CD4-positive, alpha-beta memory T cell (primary cell): ENCODE results near the gene TM4SF4. TPM values are rescaled to one million over a fixed set of nuclear protein-coding genes. Genes with fewer than 3 reads are reported as not detected.

Source experiments
- CTCF ChIA-PET: fragments of 350-600 bp; sonication (Branson Sonifier 250); formaldehyde crosslinking; loops from one replicate; lab custom pipeline; 2021; ENCODE audit warnings: inconsistent platforms; ENCODE audit not compliant: partially characterized antibody; lab: Charles Lee
- POLR2A ChIA-PET: fragments of 350-600 bp; sonication (Branson Sonifier 250); formaldehyde crosslinking; loops from one replicate; lab custom pipeline; 2021; ENCODE audit not compliant: partially characterized antibody; lab: Charles Lee
- DNase-seq, 5 donors: peaks; one replicate each; pipeline versions ENCODE4 v3.0.0 to v3.0.0-alpha.2; 2020 to 2022; ENCODE audit warnings: mixed read lengths in 1 of 5
- H3K27ac ChIP-seq: one replicate; pipeline ENCODE4 v1.7.0; 2013; ENCODE audit warnings: low read depth, low read length
- H3K27me3 ChIP-seq: 2 replicates; pipeline ENCODE4 v1.7.0; 2013; ENCODE audit warnings: mild to moderate bottlenecking, low read length, moderate library complexity; ENCODE audit not compliant: insufficient read depth
- H3K36me3 ChIP-seq: 2 replicates; pipeline ENCODE4 v1.7.0; 2013; ENCODE audit warnings: mild to moderate bottlenecking, low read length, moderate library complexity; ENCODE audit not compliant: insufficient read depth
- H3K4me1 ChIP-seq: 2 replicates; pipeline ENCODE4 v1.7.0; 2013; ENCODE audit warnings: mild to moderate bottlenecking, low read length, moderate library complexity; ENCODE audit not compliant: insufficient read depth
- H3K4me3 ChIP-seq, 2 donors: one replicate each; pipeline ENCODE4 v1.7.0; 2013; ENCODE audit warnings: low read length in 2 of 2, mild to moderate bottlenecking in 1 of 2
- H3K9me3 ChIP-seq, 2 donors: one replicate each; pipeline ENCODE4 v1.7.0; 2013; ENCODE audit warnings: low read length in 2 of 2, control low read depth in 1 of 2; ENCODE audit not compliant: control insufficient read depth in 1 of 2
- H3K27ac Mint-ChIP-seq, 7 donors: one replicate each; pipeline ENCODE4 v1.8.0; 2020 to 2021; ENCODE audit warnings: mixed read lengths in 7 of 7, mild to moderate bottlenecking in 6 of 7, inconsistent platforms in 3 of 7, moderate library complexity in 3 of 7
- H3K27me3 Mint-ChIP-seq, 2 donors: one replicate each; pipeline ENCODE4 v1.8.0; 2020 to 2021; ENCODE audit warnings: mixed read lengths in 2 of 2
- H3K36me3 Mint-ChIP-seq, 2 donors: one replicate each; pipeline ENCODE4 v1.8.0; 2020 to 2021; ENCODE audit warnings: mixed read lengths in 2 of 2, inconsistent platforms in 1 of 2, mild to moderate bottlenecking in 1 of 2
- H3K4me1 Mint-ChIP-seq, 4 donors: one replicate each; pipeline ENCODE4 v1.8.0; 2020 to 2021; ENCODE audit warnings: mixed read lengths in 4 of 4, mild to moderate bottlenecking in 1 of 4
- H3K4me3 Mint-ChIP-seq, 8 donors: one replicate each; pipeline ENCODE4 v1.8.0; 2020 to 2021; ENCODE audit warnings: mixed read lengths in 8 of 8, mild to moderate bottlenecking in 7 of 8, moderate library complexity in 6 of 8, inconsistent platforms in 3 of 8
- H3K9me3 Mint-ChIP-seq, 8 donors: one replicate each; pipeline ENCODE4 v1.8.0; 2020 to 2021; ENCODE audit warnings: mixed read lengths in 8 of 8, mild to moderate bottlenecking in 5 of 8, inconsistent platforms in 3 of 8, moderate library complexity in 1 of 8
- intact Hi-C: fragments of 100-400 bp; cut with micrococcal nuclease; formaldehyde crosslinking; loops from one replicate; pipeline ENCODE4 v1.15.1; 2023
- polyA plus RNA-seq, 2 donors: library from polyadenylated mRNA; unstranded; fragments of 300-500 nt; fragmentation: Illumina TruSeq; gene quantifications; one replicate each; pipeline ENCODE4 v1.2.3, GENCODE V29; 2021
- total RNA-seq, 2 experiments: library from RNA; stranded (reverse); gene quantifications; one replicate each; pipeline ENCODE4 v1.2.3, GENCODE V29; 2021

Gene TM4SF4
- total and polyA plus RNA-seq, 4 experiments from 2014 or later, result not detected

- Histone ChIP-seq H3K4me1 (no peaks in the 10 kb centered on the region), H3K27ac (no peak overlapping the region), H3K9me3 (no peaks in the 10 kb centered on the region), H3K27me3 (no peaks in the 10 kb centered on the region), H3K36me3 (no peaks in the 10 kb centered on the region), H3K4me3 (no peak overlapping the region)
- no peak overlapping the region for H3K4me3 Mint-ChIP-seq
- no peak overlapping the region for H3K27ac Mint-ChIP-seq
- intact Hi-C loops, result no loop called here
- H3K36me3 Mint-ChIP-seq, result no peaks in the 10 kb centered on the region
- no peak for DNase-seq
- CTCF ChIA-PET, result interaction anchor here (0.8 to 0.9 kb wide), 3 partner anchors 8 to 244 kb away, joined by 3 read pairs; no protein-coding TSS in a partner anchor
- peaks cover 0 to 3% of the 10 kb centered on the region in 2 donors for H3K27me3 Mint-ChIP-seq
- H3K9me3 Mint-ChIP-seq, result no peaks in the 10 kb centered on the region
- POLR2A ChIA-PET, result no interaction called here
- no peaks in the 10 kb centered on the region for H3K4me1 Mint-ChIP-seq
These were observed 53.2 kb downstream of the TM4SF4 start for GRCh38 chr3:149527531-149528339.

DNA sequence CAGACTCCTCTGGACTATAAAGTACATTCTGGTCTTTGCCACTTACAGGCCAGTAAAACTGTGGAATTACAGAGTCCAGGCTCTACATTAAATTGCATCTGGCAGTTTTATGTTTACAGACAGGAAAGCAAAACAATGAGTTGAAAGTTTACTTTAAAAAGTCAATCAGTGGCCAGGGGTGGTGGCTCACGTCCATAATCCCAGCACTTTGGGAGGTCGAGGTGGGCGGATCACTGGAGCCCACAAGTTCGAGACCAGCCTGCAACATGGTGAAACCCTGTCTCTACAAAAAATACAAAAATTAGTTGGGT, 53.8 kb downstream of the TM4SF4 start:
- Histone ChIP-seq H3K36me3 (no peaks in the 10 kb centered on the region), H3K27me3 (no peaks in the 10 kb centered on the region), H3K4me1 (no peaks in the 10 kb centered on the region), H3K27ac (no peak overlapping the region), H3K9me3 (no peaks in the 10 kb centered on the region), H3K4me3 (no peak overlapping the region)
- no peak for DNase-seq
- ChIA-PET POLR2A (no interaction called here), CTCF (interaction anchor here (0.8 to 0.9 kb wide), 3 partner anchors 9 to 243 kb away, joined by 3 read pairs; no protein-coding TSS in a partner anchor)
- H3K9me3 Mint-ChIP-seq, result no peaks in the 10 kb centered on the region
- no peak overlapping the region for H3K27ac Mint-ChIP-seq
- intact Hi-C loops, result no loop called here
- H3K4me3 Mint-ChIP-seq, result no peak overlapping the region
- H3K4me1 Mint-ChIP-seq, result peaks cover 0 to 3% (median 0%) of the 10 kb centered on the region in 4 donors
- H3K36me3 Mint-ChIP-seq, result no peaks in the 10 kb centered on the region
- H3K27me3 Mint-ChIP-seq, result peaks cover 0 to 3% of the 10 kb centered on the region in 2 donors

DNA sequence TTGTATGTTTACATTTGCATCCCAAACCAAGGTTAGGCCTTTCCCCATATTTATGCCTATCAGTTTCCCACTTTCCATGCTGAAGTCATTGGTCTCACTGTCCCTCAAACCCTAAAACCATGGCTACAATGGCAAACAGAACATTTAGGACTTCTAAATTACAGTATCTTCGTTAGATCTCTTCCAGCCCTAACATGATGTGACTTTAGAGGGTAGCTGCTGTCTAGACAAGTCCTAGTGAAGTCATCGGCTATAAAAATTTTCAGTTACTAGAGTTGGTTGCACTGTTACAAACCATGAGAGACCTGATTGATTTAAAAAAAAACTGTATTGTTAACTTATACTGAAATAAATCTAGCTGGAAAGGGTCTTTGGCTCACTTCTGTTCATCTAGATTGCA, 54.6 kb downstream of the TM4SF4 start:
- DNase-seq, result no peak
- ChIA-PET CTCF (no interaction called here), POLR2A (no interaction called here)
- Mint-ChIP-seq H3K27me3 (peaks cover 2 to 3% of the 10 kb centered on the region in 2 donors), H3K4me3 (no peak overlapping the region), H3K36me3 (no peaks in the 10 kb centered on the region), H3K27ac (no peak overlapping the region), H3K9me3 (no peaks in the 10 kb centered on the region), H3K4me1 (peaks cover 0 to 3% (median 0%) of the 10 kb centered on the region in 4 donors)
- H3K4me3 ChIP-seq, result no peak overlapping the region
- H3K9me3 ChIP-seq, result no peaks in the 10 kb centered on the region
- H3K27ac ChIP-seq, result no peak overlapping the region
- no peaks in the 10 kb centered on the region for H3K4me1 ChIP-seq
- intact Hi-C loops, result no loop called here
- no peaks in the 10 kb centered on the region for H3K27me3 ChIP-seq
- no peaks in the 10 kb centered on the region for H3K36me3 ChIP-seq

GRCh38 chr3:149532489-149533180, 58.1 kb downstream of the TM4SF4 start:
- Mint-ChIP-seq H3K36me3 (no peaks in the 10 kb centered on the region), H3K4me3 (no peak overlapping the region), H3K9me3 (no peaks in the 10 kb centered on the region), H3K27ac (peak overlapping the region in 1 of 7 donors; percentile 51), H3K4me1 (peaks cover 0 to 3% (median 0%) of the 10 kb centered on the region in 4 donors), H3K27me3 (peaks cover 7 to 8% of the 10 kb centered on the region in 2 donors)
- Histone ChIP-seq H3K9me3 (no peaks in the 10 kb centered on the region), H3K27ac (no peak overlapping the region), H3K4me3 (no peak overlapping the region), H3K27me3 (no peaks in the 10 kb centered on the region), H3K4me1 (no peaks in the 10 kb centered on the region), H3K36me3 (no peaks in the 10 kb centered on the region)
- intact Hi-C loops, result no loop called here
- ChIA-PET POLR2A (no interaction called here), CTCF (interaction anchor here (1.0 to 2.3 kb wide), 3 partner anchors 9 to 239 kb away, joined by 3 to 8 read pairs (median 4); no protein-coding TSS in a partner anchor)
- no peak for DNase-seq

DNA sequence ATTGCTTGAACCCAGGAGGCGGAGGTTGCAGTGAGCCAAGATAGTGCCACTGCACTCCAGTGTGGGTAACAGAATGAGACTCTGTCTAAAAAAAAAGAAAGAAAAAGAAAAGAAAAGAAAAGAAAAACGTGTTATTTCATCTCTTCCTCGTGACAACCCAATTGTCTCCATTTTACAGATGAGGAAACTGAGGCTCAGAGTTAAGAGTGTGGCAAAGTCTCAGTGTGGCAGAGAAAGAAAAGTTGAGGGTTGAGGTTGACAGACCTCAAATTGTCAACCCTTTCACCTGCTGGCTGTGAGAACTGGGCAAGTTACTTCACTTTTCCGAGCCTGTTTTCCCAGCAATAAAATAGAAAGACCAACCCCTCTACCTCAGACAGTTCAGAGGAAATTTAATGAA, 59.6 kb downstream of the TM4SF4 start:
- H3K4me1 ChIP-seq, result no peaks in the 10 kb centered on the region
- H3K27me3 Mint-ChIP-seq, result peaks cover 7 to 8% of the 10 kb centered on the region in 2 donors
- no peak for DNase-seq
- H3K4me3 Mint-ChIP-seq, result no peak overlapping the region
- POLR2A ChIA-PET, result interaction anchor here (0.9 kb wide), 1 partner anchor 16 kb away, joined by 3 read pairs; no protein-coding TSS in a partner anchor
- no peaks in the 10 kb centered on the region for H3K27me3 ChIP-seq
- CTCF ChIA-PET, result interaction anchor here (1.6 kb wide), 1 partner anchor 39 kb away, joined by 4 read pairs; no protein-coding TSS in a partner anchor
- no peaks in the 10 kb centered on the region for H3K36me3 ChIP-seq
- no peaks in the 10 kb centered on the region for H3K9me3 ChIP-seq
- no peak overlapping the region for H3K27ac Mint-ChIP-seq
- intact Hi-C loops, result no loop called here
- H3K4me3 ChIP-seq, result no peak overlapping the region
- peaks cover 0 to 3% (median 0%) of the 10 kb centered on the region in 4 donors for H3K4me1 Mint-ChIP-seq
- H3K36me3 Mint-ChIP-seq, result no peaks in the 10 kb centered on the region
- no peaks in the 10 kb centered on the region for H3K9me3 Mint-ChIP-seq
- no peak overlapping the region for H3K27ac ChIP-seq

DNA sequence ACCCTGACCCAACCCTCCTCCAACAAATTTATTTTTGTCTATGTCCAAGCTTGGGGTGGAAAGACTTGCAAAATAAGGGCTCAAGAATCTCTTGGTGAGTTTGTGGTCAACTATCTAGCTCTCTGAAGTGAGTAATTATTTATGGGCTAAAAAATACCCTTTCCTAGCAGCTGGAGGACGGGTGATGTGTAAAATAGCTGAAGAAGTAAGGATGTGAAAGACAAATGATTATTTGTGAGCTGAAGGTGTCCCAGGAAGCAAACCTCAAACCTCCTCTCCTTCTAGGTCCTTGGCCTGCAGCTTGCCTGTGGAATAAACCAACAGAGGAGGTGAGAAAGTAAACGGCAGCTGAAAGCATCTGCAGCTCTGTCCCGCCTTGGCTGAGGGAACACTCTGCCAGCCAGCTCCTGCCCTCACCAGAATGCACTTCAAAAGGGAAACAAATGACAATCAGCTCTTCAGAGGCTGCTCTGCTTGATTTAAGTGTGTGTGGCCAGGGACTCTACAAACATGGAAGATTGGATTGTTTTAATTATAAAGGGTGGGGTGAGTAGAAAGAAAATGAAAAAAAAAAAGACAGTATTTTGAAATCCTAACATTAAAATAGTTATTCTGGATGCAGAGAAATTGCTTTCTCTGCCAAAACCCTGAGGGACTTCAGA, 60.3 kb downstream of the TM4SF4 start:
- Histone ChIP-seq H3K27ac (no peak overlapping the region), H3K9me3 (no peaks in the 10 kb centered on the region), H3K27me3 (no peaks in the 10 kb centered on the region), H3K4me1 (no peaks in the 10 kb centered on the region), H3K36me3 (no peaks in the 10 kb centered on the region), H3K4me3 (no peak overlapping the region)
- no peak for DNase-seq
- Mint-ChIP-seq H3K27me3 (peaks cover 7 to 8% of the 10 kb centered on the region in 2 donors), H3K36me3 (no peaks in the 10 kb centered on the region), H3K27ac (no peak overlapping the region), H3K4me1 (peaks cover 0 to 3% (median 0%) of the 10 kb centered on the region in 4 donors), H3K9me3 (no peaks in the 10 kb centered on the region), H3K4me3 (no peak overlapping the region)
- POLR2A ChIA-PET, result no interaction called here
- intact Hi-C loops, result no loop called here
- CTCF ChIA-PET, result interaction anchor here (1.6 kb wide), 1 partner anchor 40 kb away, joined by 4 read pairs; no protein-coding TSS in a partner anchor

DNA sequence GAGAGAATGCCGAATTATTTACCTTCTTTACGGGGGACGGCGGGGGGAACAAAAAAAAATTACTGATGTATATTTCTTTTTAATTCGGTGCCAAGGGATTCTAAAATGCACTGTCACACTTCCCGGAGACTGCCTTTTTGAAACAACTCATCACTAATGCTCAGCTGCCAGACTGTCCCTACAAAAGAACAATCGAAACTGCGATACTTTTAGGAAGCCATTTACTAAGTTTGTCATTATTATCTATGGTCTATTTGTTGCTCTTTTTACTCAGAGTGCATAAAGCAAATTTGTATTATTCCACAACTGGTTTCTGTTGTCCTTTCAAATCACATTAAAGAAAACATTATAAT, 60.8 kb downstream of the TM4SF4 start:
- Histone ChIP-seq H3K27ac (no peak overlapping the region), H3K27me3 (no peaks in the 10 kb centered on the region), H3K36me3 (no peaks in the 10 kb centered on the region), H3K9me3 (no peaks in the 10 kb centered on the region), H3K4me1 (no peaks in the 10 kb centered on the region), H3K4me3 (no peak overlapping the region)
- ChIA-PET CTCF (interaction anchor here (1.6 kb wide), 1 partner anchor 40 kb away, joined by 4 read pairs; no protein-coding TSS in a partner anchor), POLR2A (no interaction called here)
- Mint-ChIP-seq H3K4me3 (no peak overlapping the region), H3K36me3 (no peaks in the 10 kb centered on the region), H3K27me3 (peaks cover 7 to 8% of the 10 kb centered on the region in 2 donors), H3K9me3 (no peaks in the 10 kb centered on the region), H3K27ac (no peak overlapping the region), H3K4me1 (peaks cover 0 to 3% (median 0%) of the 10 kb centered on the region in 4 donors)
- intact Hi-C loops, result no loop called here
- no peak for DNase-seq
